NCI-H1694 (cell line): ENCODE results near the gene FCRL5.
"Not testable (repeated sequence)": the region's sequence is repeated elsewhere in the genome, so short reads cannot be mapped to it uniquely, and the experiment has no call there.

ENCODE experiments used
- DNase-seq: peaks from one replicate; lab custom pipeline; 2025; lab: John Stamatoyannopoulos, UW

Gene FCRL5

DNA sequence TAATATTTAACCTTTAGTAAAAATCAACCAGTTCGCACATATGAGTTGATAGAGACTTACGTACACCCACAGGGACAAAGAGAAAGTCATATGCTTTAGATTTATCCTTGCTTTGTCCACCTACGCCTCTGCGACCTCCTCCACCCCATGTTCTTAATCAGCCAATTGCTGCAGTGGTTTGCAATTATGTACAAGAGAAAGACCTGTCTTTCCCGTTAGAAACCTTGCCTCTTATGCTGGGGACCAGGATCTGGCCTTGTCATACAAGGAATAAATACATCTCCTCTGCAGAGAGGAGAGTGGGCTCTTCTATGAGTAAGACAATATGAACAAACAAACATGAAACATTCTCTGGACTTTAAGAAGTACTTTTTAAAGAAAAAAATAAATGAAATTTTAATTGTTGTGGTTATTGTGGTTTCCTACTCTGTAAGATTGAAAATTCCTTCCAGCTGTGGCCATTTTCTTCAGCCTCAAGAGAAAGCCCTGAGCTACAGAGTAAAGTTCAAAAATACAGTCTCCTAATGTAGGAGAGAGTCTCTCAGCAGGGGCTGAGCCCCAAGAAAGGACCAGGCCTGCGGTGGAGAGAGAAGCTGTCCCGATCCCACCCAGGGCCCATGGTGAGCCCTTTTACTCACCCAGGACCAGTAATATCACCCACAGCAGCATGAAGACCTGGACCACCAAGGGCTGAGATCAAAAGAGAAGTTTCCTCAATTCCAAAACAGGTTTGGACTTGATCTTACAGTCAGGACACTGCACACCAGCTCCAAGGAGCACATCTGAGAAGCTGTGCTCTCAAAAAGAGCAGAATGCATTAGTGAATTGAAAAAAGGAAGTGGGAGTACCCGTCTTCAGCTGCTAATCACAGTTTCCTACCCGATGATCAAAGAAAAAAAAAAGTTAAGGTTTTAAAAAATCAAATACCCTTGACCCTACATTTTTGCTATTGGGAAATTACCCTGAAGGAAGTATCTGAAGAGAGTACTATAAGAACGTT lies at the start of gene FCRL5:
FCRL5 (minus strand) TSS at position 822 of the 1,000 bp plus-strand sequence; CDS start at position 669, 153 bp downstream.
- no peak for DNase-seq

DNA sequence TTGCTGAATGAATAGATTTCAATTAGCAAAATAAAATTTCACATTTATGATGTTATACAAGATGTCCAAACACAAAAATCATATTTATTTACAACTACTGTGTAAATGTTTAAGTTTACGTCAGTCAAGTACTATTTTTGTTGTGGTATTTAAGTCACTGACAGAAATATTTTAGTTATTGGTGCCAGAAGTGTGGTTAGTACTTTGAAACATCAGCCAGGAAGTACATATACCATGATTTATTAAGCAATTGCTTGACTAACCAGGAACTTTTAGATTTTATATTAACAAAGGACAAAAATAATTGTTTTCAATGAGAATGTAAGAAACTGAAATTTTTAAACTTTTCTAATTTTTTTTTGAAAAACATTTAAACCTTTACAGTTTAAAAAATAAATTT lies 47.9 kb upstream of the FCRL5 start:
- DNase-seq = no peak

DNA sequence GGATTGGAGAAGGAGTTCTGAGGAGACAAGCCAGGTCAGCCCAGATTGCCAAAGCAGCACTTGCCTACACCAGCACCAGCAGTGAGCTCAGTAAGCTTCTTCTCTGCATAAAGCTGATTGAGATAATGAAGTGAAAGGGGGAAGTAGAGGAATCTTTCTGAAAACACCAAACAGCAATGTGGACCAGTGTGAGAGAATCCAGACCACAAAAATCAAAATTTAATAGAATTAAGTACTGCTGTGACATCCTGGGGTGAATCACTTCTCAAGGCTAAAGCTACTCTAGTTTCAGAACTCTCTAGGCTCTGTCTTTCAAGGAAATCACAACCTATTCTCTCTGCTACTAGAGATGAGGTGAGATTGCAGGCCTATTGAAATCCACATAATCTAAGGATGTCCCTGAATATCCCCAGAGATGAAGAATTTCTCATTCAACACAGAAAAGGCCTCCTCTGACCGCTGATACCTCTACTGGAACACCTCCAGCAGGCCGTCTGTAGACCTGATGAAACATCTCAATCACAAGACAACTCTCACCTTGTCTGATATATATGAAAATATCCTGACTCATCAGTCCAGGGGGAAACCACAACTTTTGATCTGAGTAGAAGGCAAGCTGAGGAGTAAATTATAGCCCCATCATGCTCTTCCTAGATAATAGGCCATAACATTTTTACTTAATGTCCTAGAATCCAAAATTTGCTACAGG lies 45.8 kb upstream of the FCRL5 start, which contains the start of gene FCRL4:
FCRL4 (minus strand) TSS at position 127 of the 709 bp plus-strand sequence. CDS start 141 bp downstream, outside the sequence.
- DNase-seq = no peak

DNA sequence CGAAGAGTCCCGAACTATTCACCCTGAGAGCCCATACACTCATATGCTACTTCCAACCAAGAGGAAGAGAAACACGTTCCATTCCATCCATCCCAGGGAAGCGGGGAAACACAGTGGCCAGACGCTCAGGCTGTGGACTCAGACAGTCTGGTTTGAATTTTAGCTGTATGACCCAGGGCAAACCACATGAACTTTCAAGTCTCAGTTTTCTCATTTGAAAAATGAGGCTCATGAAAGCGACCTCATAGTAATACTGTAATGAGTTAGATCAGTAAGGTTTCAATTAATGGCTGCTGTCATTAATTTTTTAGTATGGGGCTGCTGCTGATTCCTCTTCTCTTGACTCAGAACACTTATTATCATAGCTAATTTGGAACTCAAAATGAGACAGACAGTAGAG lies 44.1 kb upstream of the FCRL5 start:
- no peak for DNase-seq

DNA sequence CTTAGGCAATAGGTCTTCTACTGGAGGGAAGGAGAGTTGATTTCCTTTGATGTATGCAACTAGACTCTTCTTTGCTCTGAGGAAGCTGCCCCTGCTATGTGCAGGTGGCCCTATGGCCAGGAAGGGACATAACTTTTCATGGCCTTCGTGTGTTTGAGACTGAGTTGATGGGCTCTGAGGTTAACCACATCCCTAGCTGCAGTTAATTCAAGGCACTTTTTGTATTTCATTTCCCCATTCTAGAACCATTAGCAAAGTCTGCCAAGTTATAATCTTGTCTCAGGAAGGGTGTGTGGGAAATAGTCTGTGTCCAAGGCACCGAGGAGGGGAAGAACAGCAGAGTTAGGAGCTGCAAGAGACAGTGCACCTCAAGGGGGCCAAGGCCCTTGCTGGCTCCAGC lies 43.0 kb upstream of the FCRL5 start:
- no peak for DNase-seq

DNA sequence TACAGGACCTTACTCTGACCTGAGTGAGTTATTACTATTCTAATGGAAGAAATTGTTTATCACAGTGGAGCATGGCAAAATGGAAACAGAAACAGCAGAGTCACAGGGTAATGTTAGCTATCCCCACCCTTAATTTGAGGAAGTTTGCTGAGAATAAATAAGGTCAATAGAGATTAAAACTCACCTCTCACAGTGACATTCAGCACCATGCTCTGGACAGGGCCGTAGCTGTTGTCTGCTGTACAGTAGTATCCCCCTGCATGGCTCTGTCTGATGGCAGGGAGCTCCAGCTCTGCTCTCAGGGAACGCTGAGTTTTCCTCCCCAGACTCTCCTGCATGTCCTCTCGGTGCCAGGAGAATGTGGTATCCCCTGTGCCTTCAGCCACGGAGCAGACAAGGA lies 33.7 kb upstream of the FCRL5 start:
- no peak for DNase-seq

DNA sequence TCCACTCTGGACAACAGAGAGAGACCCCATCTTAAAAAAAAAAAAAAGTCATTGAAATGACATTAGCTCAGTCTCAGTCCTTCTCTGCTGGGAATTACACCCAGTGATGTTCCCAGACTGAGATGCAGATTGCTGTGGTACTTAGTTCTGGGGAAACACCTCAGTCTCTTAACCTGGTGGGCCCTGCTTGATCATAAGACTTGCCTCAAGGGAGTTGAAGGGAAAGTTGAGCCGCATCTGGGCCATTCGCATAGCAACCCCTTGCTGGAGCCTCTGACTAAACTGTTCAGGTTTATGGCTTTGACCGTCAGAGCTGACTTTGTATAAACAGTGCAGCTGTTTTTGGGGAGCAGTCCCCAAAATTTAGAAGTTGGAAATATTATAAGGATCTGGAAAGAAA lies 32.2 kb upstream of the FCRL5 start:
- no peak for DNase-seq

DNA sequence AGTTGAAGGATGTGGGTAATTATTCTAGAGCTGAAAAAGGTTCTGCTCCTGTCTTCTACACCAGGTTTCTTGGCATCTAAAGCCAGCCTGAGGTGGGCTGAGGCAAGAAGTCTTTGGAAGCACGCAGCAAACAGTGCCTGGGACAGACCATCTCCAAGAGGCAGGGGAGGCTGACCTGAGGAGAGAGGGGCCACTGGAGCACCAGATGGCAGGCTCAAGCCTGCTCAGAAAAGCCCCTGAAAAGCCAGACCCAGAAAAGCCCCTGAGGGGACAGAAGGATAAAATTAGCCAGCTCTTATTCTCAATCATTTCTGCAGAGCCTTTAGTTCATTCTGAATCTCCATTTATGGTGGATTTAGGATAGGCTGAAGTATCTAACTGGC lies 28.5 kb upstream of the FCRL5 start:
- DNase-seq = no peak

DNA sequence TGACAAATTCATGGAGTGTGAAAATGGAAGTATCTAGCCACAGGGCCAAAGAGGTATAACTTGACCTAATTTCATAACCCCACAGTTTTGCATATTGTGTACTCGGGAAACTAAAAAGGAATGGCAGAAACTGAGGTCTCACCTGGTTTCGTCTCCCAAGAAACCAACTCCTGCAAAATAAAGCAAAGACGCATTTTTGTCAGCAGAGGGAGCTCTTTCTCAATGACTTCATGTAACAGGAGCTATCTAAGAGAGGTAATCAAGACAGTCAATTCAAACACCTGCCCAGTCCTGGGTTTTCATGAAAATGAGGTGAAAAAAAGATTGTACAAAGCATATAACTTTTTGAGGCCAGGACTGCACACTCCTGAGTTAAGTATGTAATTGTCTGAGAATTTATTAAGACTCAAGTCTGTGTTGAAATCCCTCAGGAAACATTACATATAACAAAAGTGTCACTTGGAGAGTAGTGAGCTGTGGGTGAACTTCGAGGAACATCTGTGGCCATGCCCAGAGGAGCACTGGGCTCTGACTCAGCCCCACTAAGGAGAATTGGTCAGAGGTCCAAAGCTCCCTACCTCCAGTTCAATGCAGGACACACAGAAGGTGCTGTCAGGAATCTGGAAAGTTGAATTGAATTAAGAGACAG lies 28.0 kb upstream of the FCRL5 start:
- peak; percentile 11 for DNase-seq

DNA sequence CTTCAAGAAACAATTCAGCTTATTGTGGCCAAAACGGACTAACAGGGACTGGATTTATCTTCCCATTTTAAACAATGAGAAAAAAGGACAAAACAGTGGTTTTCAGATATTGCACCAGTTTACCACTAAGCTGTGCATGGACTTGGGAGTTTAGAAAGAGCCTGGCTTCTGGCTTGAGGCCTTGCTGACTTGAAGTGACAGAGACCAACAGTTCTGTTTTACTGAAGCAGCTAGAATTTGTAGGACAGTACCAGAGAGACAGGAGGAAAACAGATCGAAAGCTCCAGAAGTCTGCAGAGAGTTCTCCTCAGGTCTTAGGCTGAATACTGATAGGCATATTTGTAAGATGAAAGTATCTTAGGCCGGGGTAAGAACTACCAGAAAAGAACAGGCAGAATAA lies 25.1 kb upstream of the FCRL5 start:
- no peak for DNase-seq

DNA sequence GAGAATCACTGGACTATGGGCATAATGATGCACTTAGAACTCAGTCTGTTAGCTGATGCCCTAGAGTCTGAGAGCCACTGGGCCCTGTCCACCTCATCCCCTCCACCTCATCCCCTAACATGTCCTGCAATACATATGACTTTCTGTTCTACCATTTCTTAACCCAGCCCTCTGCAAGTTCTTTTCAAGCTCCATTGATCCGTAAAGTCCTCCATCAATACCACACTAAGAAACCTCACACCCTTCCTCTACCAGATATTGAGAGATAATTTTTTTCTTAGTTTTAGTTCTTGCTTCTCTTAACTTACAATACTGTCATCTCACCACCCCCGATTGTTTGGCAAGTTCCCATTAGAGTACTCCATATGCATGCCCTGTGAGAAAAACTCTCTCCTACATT lies 23.4 kb upstream of the FCRL5 start:
- DNase-seq = no peak

DNA sequence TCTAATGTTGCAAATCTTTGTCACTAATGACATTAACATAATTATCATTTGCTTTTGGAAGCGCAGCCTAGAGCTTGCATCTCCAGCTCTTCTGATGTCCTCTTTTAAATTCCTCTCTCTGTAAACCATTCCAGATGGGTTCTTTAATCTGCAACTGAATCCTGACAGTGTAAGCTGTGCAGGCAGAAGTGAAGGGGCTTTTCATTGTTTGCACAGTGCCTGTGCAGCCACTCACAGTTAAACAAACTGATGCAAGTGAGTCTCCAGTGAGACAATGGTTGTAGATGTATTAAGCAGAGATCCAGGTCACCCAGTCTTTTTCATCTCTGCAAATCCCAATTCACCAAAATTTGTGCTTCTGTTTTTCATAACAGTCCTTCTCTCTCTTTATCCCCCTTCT lies 22.5 kb upstream of the FCRL5 start:
- DNase-seq = no peak

DNA sequence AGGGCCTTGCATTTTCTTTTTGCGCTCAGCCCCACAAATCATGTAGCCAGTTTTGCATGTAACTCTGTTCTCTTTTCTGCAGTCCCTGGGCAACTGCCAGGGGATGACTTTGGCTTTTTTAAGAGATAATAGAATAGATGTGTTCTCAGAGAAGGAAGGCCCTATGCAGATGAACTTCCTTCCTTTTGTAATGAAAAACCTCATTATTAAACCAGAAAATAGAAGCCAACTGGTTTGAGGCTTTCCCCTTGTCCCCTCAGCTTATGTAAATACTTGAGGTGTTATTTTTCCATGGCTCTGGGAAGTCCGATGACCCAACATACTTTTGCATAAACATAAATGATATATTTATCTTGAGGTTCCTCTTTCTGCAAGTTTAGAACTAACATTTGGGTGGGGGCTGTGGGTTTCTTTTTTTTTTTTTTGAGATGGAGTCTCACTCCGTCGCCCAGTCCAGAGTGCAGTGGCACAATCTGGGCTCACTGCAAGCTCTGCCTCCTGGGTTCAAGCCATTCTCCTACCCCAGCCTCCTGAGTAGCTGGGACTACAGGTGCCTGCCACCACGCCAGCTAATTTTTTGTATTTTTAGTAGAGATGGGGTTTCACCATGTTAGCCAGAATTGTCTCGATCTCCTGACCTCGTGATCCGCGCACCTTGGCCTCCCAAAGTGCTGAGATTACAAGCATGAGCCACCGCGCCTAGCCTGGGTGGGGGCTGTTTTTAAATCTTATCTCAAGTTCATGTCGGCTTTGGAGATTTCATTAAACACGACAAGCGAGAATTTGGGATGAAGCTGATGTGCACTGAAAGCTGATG lies 14.4 kb upstream of the FCRL5 start:
- no peak for DNase-seq

DNA sequence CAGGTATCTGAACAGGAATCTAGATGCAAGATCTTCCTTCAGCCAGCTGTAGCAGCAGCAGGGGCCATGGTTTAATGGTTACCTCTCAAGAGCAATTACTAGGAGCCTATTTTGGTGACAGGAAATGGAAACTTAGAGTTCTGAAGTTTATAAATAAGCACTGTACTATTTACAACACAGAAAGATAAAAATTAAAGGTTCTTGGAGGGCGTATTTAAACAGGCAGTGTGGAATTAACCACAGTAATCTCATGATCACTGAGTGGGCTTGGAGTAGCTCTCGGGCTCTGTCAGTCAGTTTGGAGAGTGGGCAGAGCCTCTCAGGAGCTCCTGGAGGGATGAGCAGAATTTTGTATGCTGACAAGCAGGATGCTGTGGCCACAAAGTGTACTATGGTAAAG lies 10.2 kb upstream of the FCRL5 start:
- DNase-seq = no peak

DNA sequence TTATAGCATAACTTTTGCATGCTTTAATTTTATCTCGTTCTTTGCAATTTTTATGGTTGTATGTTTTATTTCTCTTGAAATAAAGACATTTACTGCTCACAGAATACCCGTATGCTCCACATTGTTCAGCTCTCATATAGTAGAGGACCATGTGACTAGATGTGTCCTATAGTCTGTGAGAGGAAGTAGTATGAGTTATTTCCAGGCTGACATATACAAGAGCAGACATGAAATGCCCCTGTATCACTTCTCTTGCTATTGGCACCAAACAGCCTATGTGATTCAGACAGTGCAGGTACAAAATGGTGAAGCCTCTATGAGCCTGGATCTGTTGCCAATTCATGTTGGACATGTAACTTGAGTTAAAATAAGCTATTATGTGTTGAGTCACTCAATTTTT lies 5.8 kb upstream of the FCRL5 start:
- DNase-seq = no peak

DNA sequence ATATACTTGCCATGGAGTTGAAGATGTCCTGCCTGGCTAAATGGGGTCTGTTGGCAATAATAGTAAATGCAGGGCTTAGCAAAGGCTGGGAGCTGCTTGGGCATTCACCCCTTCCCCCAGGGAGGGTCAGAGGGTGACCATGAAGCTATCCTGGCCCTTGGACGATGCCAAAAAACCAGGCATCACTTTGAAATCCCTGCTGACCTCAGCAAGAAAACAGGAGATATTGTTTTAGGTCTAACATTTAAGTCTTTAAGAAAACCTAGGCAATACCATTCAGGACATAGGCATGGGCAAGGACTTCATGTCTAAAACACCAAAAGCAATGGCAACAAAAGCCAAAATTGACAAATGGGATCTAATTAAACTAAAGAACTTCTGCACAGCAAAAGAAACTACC lies 4.2 kb downstream of the FCRL5 start:
- DNase-seq = not testable (repeated sequence)

DNA sequence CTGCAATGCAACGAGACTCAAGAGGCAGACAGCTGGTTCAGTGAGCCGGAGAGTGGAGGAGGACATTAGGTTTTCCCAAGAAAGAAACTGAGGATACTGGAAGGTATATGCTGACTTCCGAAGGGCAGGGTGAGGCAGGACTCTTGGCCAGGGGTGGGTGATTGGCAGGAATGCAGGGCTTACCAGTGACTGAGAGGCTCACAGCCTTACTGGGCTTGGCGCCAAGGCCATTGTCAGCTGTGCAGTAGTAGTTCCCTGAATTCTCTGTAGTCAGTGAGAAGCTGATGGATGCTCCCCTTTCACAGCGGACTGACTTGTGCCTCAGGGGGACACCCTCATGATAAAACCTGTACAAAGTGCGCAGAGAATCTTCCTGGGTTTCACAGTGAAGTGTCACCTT lies 9.6 kb downstream of the FCRL5 start:
- DNase-seq = no peak

DNA sequence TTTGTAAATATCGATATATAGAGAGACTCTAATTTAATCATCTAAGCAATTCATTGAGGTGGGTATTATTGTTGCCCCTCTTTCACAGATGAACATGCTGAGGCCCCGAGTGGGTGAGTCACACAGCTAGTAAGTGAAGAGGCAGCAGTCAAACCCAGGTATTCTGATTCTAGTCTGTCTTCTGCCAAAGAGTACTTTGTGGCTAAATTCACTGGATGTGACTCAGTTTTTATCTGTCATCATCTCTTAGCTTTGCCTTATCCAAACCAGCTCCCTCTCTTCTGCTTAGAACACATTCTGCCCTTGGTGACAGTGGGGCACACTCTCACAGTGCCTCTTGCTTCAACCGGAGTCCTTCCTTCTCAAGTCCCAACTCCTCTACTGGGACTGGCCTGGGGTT lies 11.5 kb downstream of the FCRL5 start:
- DNase-seq = no peak

DNA sequence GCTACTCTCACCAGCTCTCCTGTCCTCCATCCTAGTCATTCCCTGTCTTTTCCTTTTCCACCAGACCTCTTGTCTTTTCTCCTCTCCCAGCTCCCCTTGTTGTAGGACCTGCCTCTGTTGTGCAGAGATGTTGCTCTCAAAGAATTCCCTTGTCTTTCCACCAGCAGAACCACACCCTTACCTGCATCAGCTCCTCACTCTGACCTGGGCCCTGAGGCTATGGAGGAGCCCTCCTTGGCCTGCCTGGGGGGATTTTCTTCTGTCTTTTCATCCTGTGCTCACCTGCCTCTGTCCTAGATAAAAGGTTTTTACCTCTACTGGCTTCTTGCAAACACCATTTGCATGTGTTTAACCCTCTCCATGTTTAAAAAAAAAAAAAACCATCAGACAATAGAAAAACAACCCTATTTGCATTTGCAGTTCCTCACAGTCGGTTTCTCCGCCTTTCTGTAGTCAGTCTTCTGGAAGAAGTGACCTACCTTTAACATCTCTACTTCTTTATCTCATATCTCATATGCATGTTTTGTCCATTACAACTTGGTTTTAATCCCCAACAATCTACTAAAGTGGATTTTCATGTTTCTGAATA lies 12.1 kb downstream of the FCRL5 start:
- DNase-seq = no peak

DNA sequence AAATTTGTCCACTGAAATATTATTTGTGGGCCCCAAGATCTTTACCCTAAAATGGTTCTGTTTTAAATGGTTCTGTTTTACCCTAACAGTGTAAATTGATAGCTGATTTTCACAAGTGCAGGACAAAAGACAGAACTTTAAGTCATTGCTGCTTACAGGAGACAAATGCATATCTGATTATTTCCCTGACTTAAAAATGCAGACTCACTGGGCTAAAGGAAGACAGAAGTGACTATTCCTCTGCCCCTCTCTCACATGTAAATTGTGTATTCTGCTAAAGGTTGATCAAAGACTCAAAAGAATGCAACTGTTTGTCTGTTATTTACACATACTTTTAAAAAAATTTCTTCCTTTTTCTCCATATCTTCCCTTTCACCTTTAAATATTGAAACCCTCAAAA lies 12.7 kb downstream of the FCRL5 start:
- DNase-seq = no peak

DNA sequence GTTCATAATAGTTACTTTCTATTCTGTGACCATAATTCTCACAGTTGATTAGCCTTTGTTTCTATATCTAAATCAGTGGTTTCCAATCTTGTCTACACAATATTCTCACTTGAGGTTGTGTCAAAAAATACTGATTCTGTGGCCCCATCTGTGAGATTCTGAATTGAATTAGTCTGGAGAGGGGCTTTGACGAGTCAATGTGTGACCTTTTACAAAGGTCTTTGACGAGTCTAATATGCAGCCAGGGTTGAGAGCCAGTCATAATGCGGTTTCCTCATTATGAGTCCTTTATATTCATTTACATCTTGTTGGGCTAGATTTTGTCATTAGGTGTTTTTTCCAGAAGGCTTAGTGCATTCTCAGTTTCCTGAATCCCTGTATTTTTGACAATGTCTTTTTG lies 19.7 kb downstream of the FCRL5 start:
- no peak for DNase-seq
